Occipital lobe (tissue), 2 donors: ENCODE results near the gene LLGL1. TPM values are rescaled to one million over a fixed set of nuclear protein-coding genes. Genes with fewer than 3 reads are reported as not detected.

Experiments
- DNase-seq: peaks from one replicate; lab custom pipeline; 2025; lab: John Stamatoyannopoulos, UW
- total RNA-seq: library from RNA; depleted of rRNA; stranded (reverse); fragments of >200 nt; gene quantifications from one replicate; pipeline ENCODE4 v1.2.3, GENCODE V29; 2014

The LLGL1 gene
- total RNA-seq, 1 donor from 2014 or later: 34.0 TPM

DNA sequence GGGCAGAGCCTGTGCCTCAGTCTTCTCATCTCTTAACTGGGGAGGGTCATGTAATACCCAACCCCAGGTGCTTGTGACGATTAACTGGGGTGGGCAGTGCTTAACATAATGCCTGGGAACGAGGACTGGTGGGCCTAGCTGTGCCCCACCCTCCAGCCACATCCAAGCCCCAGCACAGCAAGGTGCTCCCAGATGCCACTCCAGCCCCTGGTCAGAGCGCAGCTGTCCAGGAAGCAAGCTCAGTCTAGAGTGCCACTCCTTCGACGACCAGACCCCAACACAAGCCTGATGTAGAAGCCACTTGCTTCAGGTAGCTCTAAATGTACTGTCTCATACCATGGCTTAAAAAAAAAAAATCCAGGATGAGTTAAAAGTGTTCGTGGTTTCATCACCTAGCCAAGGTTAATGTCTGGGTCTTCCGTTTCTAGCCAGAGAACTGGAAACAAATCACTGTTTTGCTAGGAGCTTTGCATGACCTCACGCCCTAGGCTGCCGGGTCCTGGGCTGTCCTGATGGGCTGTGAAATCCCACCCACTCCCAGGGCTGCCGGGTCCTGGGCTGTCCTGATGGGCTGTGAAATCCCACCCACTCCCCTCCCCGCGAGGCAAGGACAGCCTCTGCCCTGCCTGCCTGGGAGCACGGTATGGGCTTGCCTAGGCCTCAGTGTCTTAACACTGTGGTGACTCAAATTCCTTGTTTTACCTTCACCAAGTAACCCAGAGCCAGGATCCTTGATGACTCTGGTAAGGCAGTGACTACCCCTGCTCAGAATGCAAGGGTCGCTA lies 42.7 kb downstream of the LLGL1 start:
- DNase-seq: no peak

DNA sequence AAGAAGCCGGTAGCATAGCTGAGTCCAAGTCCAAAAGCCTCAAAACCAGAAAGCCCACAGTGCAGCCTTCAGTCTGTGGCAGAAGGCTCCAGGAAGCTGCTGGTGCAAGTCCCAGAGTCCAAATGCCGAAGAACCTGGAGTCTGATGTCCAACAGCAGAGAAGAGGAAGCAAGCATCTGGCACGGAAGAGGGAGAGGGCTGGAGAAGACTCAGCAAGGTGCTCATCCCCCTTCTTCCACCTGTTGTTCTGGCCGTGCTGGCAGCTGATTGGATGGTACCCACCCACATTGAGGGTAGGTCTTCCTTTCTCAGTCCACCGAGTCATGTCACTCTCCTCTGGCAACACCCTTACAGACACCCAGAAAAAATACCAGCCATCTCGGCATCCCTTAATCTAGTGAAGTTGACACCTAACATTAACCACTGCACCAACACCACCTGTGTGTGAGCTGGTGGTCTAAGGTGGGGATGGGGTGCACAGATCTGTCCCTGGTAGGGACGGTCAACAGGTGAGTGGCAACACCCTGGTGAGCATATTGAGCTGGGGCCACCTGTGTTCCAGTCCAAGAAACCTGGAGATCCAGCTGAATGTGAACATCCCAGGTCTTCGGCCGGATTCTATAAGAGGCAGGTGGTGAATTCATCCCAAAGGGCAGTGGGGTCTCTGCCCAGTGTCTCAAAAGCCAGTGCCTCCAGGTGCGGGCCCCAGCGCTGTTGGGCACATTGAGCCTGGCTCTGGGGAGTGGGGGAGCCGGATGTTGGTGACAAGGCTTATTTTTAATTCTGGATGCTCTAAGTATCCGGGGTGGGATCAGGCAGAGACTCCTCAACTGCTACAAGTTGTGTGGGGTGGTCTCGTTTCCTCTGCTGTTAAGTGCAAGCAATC lies 44.9 kb downstream of the LLGL1 start:
- no peak for DNase-seq

DNA sequence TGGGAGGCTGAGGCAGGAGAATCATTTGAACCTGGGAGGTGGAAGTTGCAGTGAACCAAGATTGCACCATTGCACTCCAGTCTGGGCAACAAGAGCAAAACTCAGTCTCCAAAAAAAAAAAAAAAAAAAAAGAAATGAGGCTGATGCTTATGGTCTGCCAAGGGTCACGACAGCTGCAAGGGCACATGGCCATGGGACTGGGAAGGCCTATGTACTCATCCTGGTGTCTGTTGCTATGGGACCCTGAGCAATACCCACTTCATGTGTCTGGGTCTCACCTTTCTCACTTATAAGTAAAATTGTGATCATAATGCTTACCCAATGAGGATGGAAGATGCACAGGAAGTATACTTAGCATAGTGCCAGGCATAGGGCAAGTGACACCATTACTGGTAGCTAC lies 51.6 kb downstream of the LLGL1 start:
- DNase-seq: no peak

DNA sequence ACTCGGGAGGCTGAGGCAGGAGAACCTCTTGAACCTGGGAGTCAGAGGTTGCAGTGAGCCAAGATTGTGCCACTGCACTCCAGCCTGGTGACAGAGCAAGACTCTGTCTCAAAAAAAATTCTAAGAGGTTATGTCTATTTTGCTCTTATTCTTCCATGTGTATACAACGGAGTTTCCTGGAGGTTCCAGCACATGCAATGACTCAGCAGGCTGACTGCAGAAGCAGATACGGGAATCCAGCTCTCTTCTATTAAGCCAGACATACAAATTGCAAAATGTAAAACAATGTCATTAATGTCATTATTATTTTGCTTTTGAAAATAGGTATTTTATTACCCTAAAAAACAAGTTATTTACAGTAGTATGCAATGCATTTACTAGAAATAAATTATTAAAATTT lies 53.4 kb downstream of the LLGL1 start:
- DNase-seq: no peak

DNA sequence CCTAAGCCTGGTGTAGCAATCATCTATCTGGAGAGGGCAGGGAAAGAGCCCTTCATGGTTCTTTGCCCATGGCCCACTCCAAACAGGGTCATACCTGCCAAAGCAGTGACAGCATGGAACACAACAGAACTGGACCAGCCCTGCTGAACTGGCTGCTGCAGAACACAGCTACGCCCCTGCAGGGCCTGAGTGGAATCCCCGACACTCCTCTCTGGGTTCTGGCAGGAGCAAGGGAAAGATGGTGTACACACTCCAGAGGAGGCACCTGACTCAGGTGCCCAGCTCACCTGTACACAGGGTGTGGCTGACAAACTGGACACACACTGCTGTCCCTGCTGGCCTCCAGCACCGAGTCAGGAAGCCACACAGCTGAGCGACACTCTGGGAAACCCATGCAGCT lies 54.8 kb downstream of the LLGL1 start:
- DNase-seq: no peak

DNA sequence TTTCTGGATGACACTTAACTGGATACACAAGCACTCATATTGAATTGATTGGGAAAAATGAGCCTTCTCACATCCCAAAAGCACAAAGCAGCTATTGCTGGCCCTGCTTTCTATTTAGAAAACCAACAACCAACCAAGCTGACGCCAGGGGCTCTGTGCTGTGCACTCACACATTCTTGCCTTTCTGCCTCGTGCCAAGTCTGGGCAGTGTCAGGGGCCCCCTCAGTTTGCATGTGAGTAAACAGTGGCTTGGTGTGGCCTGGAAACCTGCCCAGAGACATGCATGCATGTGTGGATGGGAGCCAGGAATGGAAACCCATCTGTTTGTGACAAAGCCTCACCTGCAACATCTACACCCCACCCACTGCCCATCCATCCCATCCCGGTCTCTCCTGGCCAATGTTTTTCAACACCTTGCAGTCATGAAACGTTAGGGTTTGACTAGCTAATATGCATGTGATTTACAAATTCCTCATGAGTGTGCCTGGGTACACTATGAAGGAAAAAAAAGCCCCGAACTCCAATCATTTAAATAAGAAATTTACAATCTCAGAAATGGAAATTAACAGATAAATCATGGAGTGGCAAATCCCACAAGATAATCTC lies 55.4 kb downstream of the LLGL1 start:
- DNase-seq: no peak

DNA sequence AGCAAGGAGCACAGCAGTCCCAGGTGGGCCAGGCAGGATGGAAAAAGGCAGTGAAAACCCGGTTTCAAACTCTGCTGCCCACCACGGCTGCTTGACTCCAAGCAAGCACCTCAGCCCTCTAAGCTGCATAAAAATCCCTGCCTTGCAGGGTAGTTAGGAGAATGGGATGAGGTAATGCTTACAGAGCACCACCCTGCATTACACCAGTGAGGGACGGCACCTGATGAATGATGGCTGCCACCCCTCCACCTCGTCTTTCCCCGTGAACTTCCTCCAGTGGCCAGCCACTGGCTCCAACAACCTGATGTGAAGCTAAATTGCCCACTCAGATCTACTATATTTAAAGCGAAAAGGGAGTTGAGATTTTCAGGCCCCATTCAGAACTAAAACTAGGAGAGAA lies 56.4 kb downstream of the LLGL1 start:
- DNase-seq: no peak

DNA sequence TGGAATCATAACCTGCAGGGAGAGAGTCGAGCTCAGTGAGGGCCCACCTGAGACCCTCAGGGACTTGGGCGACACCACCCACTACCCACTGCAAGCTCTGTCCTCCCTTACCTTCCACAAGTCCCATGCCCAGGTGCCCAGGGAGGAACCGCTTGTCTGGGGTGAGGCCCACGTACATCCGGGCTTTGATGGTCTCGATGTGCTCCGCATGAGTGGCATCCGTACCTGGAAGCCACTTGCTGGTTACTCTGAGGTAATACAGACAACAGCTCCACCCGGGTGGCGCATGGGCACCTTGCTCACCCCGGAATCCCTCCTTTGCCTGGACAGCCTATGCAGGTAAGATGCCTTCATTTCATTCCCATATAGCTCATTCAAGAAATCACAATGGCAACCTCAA lies 59.9 kb downstream of the LLGL1 start:
- no peak for DNase-seq

DNA sequence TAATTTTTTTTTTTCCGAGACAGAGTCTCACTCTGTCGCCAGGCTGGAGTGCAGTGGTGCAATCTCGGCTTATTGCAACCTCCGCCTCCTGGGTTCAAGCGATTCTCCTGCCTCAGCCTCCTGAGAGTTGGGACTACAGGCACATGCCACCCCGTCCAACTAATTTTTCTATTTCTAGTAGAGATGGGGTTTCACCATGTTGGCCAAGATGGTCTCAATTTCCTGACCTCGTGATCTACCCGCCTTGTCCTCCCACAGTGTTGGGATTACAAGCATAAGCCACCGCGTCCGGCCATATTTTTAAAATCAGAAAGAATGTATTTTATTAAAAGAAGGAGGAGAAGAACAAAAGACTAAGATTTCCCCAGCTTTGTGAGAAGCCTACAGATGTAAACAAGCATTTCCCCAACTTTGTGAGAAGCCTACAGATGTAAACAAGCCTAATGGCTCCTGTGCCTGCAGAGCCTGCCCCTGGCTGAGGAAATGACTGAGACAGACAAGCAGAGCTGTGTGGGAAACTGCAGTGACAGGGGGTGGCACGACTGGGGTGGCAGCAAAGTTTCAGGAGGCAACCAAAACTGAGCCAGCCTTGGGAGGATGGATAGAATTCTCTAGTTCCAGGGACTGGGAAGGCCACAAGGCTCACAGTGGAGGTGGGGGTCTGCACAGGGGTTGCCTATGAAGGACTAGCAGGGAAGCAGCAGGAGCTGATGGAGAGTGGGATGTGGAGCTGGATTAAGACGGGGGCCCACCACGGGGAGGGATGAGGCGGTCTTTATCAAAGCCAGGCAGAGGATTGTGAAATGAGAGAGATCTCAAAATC lies 66.5 kb downstream of the LLGL1 start:
- DNase-seq: no peak

Other genes starting within 250 kb of the LLGL1 start
- 27.6 TPM for gene ATPAF2, start 186.5 kb upstream of the LLGL1 start, total RNA-seq
- gene GID4, start 186.2 kb upstream of the LLGL1 start, total RNA-seq: 9.0 TPM
- 14.3 TPM for gene DRG2, start 137.7 kb upstream of the LLGL1 start, total RNA-seq
- 2.0 TPM for gene MYO15A, start 116.9 kb upstream of the LLGL1 start, total RNA-seq
- 79.7 TPM for gene ALKBH5, start 41.8 kb upstream of the LLGL1 start, total RNA-seq
- 49.6 TPM for gene FLII, start 33.1 kb downstream of the LLGL1 start, total RNA-seq
- 29.2 TPM for gene MIEF2, start 35.0 kb downstream of the LLGL1 start, total RNA-seq
- gene TOP3A, start 89.4 kb downstream of the LLGL1 start, total RNA-seq: 38.7 TPM
- 11.4 TPM for gene SMCR8, start 89.7 kb downstream of the LLGL1 start, total RNA-seq
- gene SHMT1, start 137.9 kb downstream of the LLGL1 start, total RNA-seq: 3.9 TPM
- gene EVPLL, start 152.1 kb downstream of the LLGL1 start, total RNA-seq: not detected